ENCODE data around the gene PID1. TPM values are rescaled to one million over a fixed set of nuclear protein-coding genes. Genes with fewer than 3 reads are reported as not detected.

Gene PID1
- polyA plus RNA-seq, 1 experiment = 1.8 TPM

DNA sequence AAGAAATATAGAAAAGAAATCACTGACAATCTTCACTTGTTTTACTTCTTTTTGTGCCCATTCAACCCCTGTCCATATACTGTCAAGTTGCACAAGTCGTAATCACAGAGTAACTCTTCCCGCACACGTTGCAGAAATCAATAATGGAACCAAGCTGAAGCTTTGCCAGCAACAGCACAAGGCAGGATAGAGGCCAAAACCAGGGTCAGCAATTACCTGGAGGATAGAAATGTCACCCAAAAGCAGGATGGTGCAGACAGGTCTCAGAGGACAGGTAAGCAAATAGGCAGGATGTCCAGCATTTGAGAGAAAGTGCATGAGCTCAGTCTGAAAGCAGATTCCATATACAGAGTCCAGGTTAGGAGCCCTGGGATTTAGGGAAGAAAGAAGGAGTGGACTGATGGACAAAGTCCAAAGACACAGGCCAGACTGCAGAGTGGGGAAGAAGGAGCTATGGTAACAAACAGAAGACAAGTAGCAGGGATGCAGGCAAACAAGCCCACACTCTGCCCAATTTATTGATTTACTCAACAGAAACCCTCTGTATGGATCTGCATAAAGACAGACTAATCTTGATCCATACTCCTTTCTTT is 52.7 kb downstream of the PID1 start:
- Histone ChIP-seq H3K4me3 (ENCODE audit: low read depth, low read length) (no peak overlapping the region), H3K9me3 (ENCODE audit: control insufficient read depth, insufficient read depth, low read length) (no peaks in the 10 kb centered on the region), H3K27ac (ENCODE audit: low read depth, low read length) (no peak overlapping the region), H3K27me3 (ENCODE audit: control insufficient read depth, insufficient read depth, low read length) (no peaks in the 10 kb centered on the region)
- no peak for DNase-seq (ENCODE audit: low read depth, low spot score)
- ChIA-PET CTCF (no interaction called here), POLR2A (no interaction called here)
- TF ChIP-seq, protein P1, sequence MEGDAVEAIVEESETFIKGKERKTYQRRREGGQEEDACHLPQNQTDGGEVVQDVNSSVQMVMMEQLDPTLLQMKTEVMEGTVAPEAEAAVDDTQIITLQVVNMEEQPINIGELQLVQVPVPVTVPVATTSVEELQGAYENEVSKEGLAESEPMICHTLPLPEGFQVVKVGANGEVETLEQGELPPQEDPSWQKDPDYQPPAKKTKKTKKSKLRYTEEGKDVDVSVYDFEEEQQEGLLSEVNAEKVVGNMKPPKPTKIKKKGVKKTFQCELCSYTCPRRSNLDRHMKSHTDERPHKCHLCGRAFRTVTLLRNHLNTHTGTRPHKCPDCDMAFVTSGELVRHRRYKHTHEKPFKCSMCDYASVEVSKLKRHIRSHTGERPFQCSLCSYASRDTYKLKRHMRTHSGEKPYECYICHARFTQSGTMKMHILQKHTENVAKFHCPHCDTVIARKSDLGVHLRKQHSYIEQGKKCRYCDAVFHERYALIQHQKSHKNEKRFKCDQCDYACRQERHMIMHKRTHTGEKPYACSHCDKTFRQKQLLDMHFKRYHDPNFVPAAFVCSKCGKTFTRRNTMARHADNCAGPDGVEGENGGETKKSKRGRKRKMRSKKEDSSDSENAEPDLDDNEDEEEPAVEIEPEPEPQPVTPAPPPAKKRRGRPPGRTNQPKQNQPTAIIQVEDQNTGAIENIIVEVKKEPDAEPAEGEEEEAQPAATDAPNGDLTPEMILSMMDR (IDR thresholded peaks at IDR 0.05; ENCODE audit: low read depth, low read length) = no peak

DNA sequence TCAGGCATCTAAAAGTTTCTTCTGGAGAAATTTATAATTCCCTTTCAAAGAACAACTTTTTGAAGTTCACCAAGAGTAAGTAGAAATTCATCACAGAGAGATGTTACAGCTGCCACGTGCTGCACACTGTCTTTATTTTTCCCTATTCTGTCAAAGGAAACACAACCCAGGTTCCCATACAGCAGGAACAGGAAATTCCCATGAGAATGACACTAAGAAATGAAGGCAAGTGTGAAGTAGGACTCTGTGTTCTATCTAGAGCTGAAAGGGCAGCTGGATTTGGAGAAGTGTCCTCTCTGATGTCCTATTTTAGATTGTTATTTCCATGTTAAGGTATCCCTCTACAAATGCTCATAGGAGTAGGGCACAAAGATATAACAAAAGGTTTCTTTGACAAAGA is 58.8 kb downstream of the PID1 start:
- Histone ChIP-seq H3K4me3 (ENCODE audit: low read depth, low read length) (no peak overlapping the region), H3K9me3 (ENCODE audit: control insufficient read depth, insufficient read depth, low read length) (peaks cover 5% of the 10 kb centered on the region; the same call in 1 of the 2 replicates), H3K27ac (ENCODE audit: low read depth, low read length) (no peak overlapping the region), H3K27me3 (ENCODE audit: control insufficient read depth, insufficient read depth, low read length) (no peaks in the 10 kb centered on the region)
- ChIA-PET CTCF (no interaction called here), POLR2A (no interaction called here)
- DNase-seq (ENCODE audit: low read depth, low spot score) = no peak
- TF ChIP-seq, protein P1 (IDR thresholded peaks at IDR 0.05; ENCODE audit: low read depth, low read length) = no peak

- H3K27ac ChIP-seq (ENCODE audit: low read depth, low read length) = no peak overlapping the region
- no peak for DNase-seq (ENCODE audit: low read depth, low spot score)
- H3K9me3 ChIP-seq (ENCODE audit: control insufficient read depth, insufficient read depth, low read length) = peaks cover 5% of the 10 kb centered on the region; the same call in 1 of the 2 replicates
- CTCF ChIA-PET = no interaction called here
- TF ChIP-seq, protein P1 (IDR thresholded peaks at IDR 0.05; ENCODE audit: low read depth, low read length) = no peak
- H3K4me3 ChIP-seq (ENCODE audit: low read depth, low read length) = no peak overlapping the region
- POLR2A ChIA-PET = no interaction called here
- H3K27me3 ChIP-seq (ENCODE audit: control insufficient read depth, insufficient read depth, low read length) = no peaks in the 10 kb centered on the region
Measured at GRCh38 chr2:229210641-229211040, 60.4 kb downstream of the PID1 start.

- ChIA-PET POLR2A (no interaction called here), CTCF (no interaction called here)
- H3K27me3 ChIP-seq (ENCODE audit: control insufficient read depth, insufficient read depth, low read length) = no peaks in the 10 kb centered on the region
- DNase-seq (ENCODE audit: low read depth, low spot score) = no peak
- H3K27ac ChIP-seq (ENCODE audit: low read depth, low read length) = no peak overlapping the region
- peaks cover 5% of the 10 kb centered on the region; the same call in 1 of the 2 replicates for H3K9me3 ChIP-seq (ENCODE audit: control insufficient read depth, insufficient read depth, low read length)
- TF ChIP-seq, protein P1 (IDR thresholded peaks at IDR 0.05; ENCODE audit: low read depth, low read length) = no peak
- H3K4me3 ChIP-seq (ENCODE audit: low read depth, low read length) = no peak overlapping the region
Measured at GRCh38 chr2:229206548-229206947, 64.5 kb downstream of the PID1 start.

GRCh38 chr2:229205704-229206103 is 65.4 kb downstream of the PID1 start:
- H3K9me3 ChIP-seq (ENCODE audit: control insufficient read depth, insufficient read depth, low read length) = peaks cover 5% of the 10 kb centered on the region; the same call in 1 of the 2 replicates
- no peak overlapping the region for H3K4me3 ChIP-seq (ENCODE audit: low read depth, low read length)
- no peaks in the 10 kb centered on the region for H3K27me3 ChIP-seq (ENCODE audit: control insufficient read depth, insufficient read depth, low read length)
- POLR2A ChIA-PET = no interaction called here
- TF ChIP-seq, protein P1 (IDR thresholded peaks at IDR 0.05; ENCODE audit: low read depth, low read length) = no peak
- H3K27ac ChIP-seq (ENCODE audit: low read depth, low read length) = no peak overlapping the region
- DNase-seq (ENCODE audit: low read depth, low spot score) = no peak
- CTCF ChIA-PET = no interaction called here

All from AG04450 (cell line).